OCI-LY1 (cell line): ENCODE data around the gene MECP2.

Experiments
- EZH2 ChIP-seq: fragments of 200-600 bp; sonication (generic), shearing (Covaris generic); IDR thresholded peaks from 2 replicates; pipeline ENCODE4 v1.8.0; 2017; ENCODE audit warnings: borderline replicate concordance, mixed run types, mild to moderate bottlenecking, antibody characterized with exemption, low read length, moderate library complexity, mixed read lengths
- TF ChIP-seq, protein P1 (sequence below): fragments of 200-600 bp; sonication (generic), shearing (Covaris generic); IDR thresholded peaks from 2 replicates; pipeline ENCODE4 v1.5.1; 2017; ENCODE audit warnings: mild to moderate bottlenecking, antibody characterized with exemption, low read length, moderate library complexity, mixed read lengths

DNA sequence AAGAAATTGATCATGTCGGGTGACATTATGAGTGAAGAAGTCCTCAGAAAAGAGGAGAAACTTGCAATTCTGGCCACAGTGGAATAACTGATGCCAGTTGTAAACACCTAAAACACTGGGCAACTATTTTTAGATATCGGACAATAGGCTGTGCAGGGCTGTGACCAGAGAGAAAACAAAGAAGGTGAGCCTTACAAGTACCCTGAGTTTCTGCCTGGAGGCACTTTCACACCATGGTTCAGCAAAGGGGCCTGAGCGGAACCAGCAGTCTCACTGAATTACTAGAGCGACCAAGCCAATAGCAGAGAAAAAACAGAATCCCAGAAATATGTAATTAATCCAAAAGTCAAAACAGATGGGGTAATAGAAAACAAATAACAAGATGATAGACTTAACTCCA, 89.0 kb downstream of the MECP2 start:
- TF ChIP-seq, protein P1, sequence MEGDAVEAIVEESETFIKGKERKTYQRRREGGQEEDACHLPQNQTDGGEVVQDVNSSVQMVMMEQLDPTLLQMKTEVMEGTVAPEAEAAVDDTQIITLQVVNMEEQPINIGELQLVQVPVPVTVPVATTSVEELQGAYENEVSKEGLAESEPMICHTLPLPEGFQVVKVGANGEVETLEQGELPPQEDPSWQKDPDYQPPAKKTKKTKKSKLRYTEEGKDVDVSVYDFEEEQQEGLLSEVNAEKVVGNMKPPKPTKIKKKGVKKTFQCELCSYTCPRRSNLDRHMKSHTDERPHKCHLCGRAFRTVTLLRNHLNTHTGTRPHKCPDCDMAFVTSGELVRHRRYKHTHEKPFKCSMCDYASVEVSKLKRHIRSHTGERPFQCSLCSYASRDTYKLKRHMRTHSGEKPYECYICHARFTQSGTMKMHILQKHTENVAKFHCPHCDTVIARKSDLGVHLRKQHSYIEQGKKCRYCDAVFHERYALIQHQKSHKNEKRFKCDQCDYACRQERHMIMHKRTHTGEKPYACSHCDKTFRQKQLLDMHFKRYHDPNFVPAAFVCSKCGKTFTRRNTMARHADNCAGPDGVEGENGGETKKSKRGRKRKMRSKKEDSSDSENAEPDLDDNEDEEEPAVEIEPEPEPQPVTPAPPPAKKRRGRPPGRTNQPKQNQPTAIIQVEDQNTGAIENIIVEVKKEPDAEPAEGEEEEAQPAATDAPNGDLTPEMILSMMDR: no peak
- no peak for TF ChIP-seq EZH2
